ENCODE results near the gene PRIM2. TPM values are rescaled to one million over a fixed set of nuclear protein-coding genes. Genes with fewer than 3 reads are reported as not detected.
A peak's percentile ranks its signal among the peaks of the same experiment; 100 is the strongest.
"Not testable (repeated sequence)": the region's sequence is repeated elsewhere in the genome, so short reads cannot be mapped to it uniquely, and the experiment has no call there.

Gene PRIM2
- total and polyA plus RNA-seq, 2 of the 4 experiments (the other 2 are of a cell fraction): 11.8 to 37.5 TPM

- H3K56ac ChIP-seq (ENCODE audit: extremely low read depth, insufficient read depth, low read length); H2AK9ac ChIP-seq (replicated peaks; ENCODE audit: low read depth, low read length, poor library complexity); H4K91ac ChIP-seq (ENCODE audit: insufficient read depth, low read depth, low read length); H2BK120ac ChIP-seq (ENCODE audit: low read depth, low read length); H3K14ac ChIP-seq (replicated peaks; ENCODE audit: low read depth, low read length); H4K5ac ChIP-seq (ENCODE audit: low read depth, low read length); H3K27me3 ChIP-seq (ENCODE audit: control insufficient read depth, insufficient read depth, low read length); H2BK15ac ChIP-seq (ENCODE audit: low read depth, low read length); H3K9me1 ChIP-seq (ENCODE audit: insufficient read depth, low read length); H2AFZ ChIP-seq (replicated peaks; ENCODE audit: low read length, poor library complexity); H3K9ac ChIP-seq (ENCODE audit: low read depth, low read length); H3K79me1 ChIP-seq (ENCODE audit: low read depth in 1 of 2, low read length in 2 of 2); H3K4me3 ChIP-seq (ENCODE audit: insufficient read depth, low read depth, low read length); H4K20me1 ChIP-seq (ENCODE audit: insufficient read depth, low read length); H4K8ac ChIP-seq (ENCODE audit: low read depth in 2 of 2, low read length in 2 of 2); BruUV-seq (replicated peaks); H3K4me1 ChIP-seq (ENCODE audit: control insufficient read depth, insufficient read depth, low read length); H2AK5ac ChIP-seq (ENCODE audit: low read depth, low read length); H2BK20ac ChIP-seq (ENCODE audit: low read depth, low read length); H3K27ac ChIP-seq (ENCODE audit: insufficient read depth, low read length); H3K9me3 ChIP-seq (ENCODE audit: control insufficient read depth, insufficient read depth, low read length); H3K18ac ChIP-seq (ENCODE audit: low read depth, low read length); H3K36me3 ChIP-seq (ENCODE audit: control insufficient read depth, insufficient read depth, low read length); H3K23ac ChIP-seq (ENCODE audit: low read depth, low read length); H3K4ac ChIP-seq (ENCODE audit: low read depth, low read length); ATAC-seq (ENCODE audit: low read depth); H2BK5ac ChIP-seq (ENCODE audit: low read depth, low read length, poor library complexity, severe bottlenecking); POLR2A ChIA-PET (ENCODE audit: unreplicated experiment); DNase-seq; CTCF ChIA-PET; dilution Hi-C loops (cut with HindIII; ENCODE audit: low sequenced_read_pairs, unreplicated experiment); intact Hi-C loops (cut with micrococcal nuclease); in situ Hi-C loops (cut with MboI; ENCODE audit: low sequenced_read_pairs); H3K4me2 ChIP-seq (ENCODE audit: low read depth, low read length): not testable (repeated sequence)
- TF ChIP-seq NFE2L2 (IDR thresholded peaks at IDR 0.05; ENCODE audit: low read depth, low read length): 0 out of 2 replicates have a peak, but pooled peaks have one; percentile 12
- WGBS, 2 experiments (ENCODE audit: extremely low coverage in 2 of 2, insufficient read length in 1 of 2): 93% methylated on average over 2 of the region's 2 CpGs; no CpG with 5 or more reads in 1 of the 2 experiments
These were observed 342.4 kb downstream of the PRIM2 start for GRCh38 chr6:57659794-57660193.

- no CpG with 5 or more reads among the region's 1 CpG for WGBS, 2 experiments (ENCODE audit: extremely low coverage in 2 of 2, insufficient read length in 1 of 2)
- H3K9ac ChIP-seq (ENCODE audit: low read depth, low read length); H3K4me2 ChIP-seq (ENCODE audit: low read depth, low read length); intact Hi-C loops (cut with micrococcal nuclease); H4K5ac ChIP-seq (ENCODE audit: low read depth, low read length); H2BK5ac ChIP-seq (ENCODE audit: low read depth, low read length, poor library complexity, severe bottlenecking); H3K23ac ChIP-seq (ENCODE audit: low read depth, low read length); H3K14ac ChIP-seq (replicated peaks; ENCODE audit: low read depth, low read length); POLR2A ChIA-PET (ENCODE audit: unreplicated experiment); H2BK20ac ChIP-seq (ENCODE audit: low read depth, low read length); CTCF ChIA-PET; H3K4ac ChIP-seq (ENCODE audit: low read depth, low read length); H3K56ac ChIP-seq (ENCODE audit: extremely low read depth, insufficient read depth, low read length); H3K9me1 ChIP-seq (ENCODE audit: insufficient read depth, low read length); H2AFZ ChIP-seq (replicated peaks; ENCODE audit: low read length, poor library complexity); H3K9me3 ChIP-seq (ENCODE audit: control insufficient read depth, insufficient read depth, low read length); H4K91ac ChIP-seq (ENCODE audit: insufficient read depth, low read depth, low read length); H4K20me1 ChIP-seq (ENCODE audit: insufficient read depth, low read length); BruUV-seq (replicated peaks); H3K18ac ChIP-seq (ENCODE audit: low read depth, low read length); dilution Hi-C loops (cut with HindIII; ENCODE audit: low sequenced_read_pairs, unreplicated experiment); in situ Hi-C loops (cut with MboI; ENCODE audit: low sequenced_read_pairs); H2BK120ac ChIP-seq (ENCODE audit: low read depth, low read length); H2BK15ac ChIP-seq (ENCODE audit: low read depth, low read length); ATAC-seq (ENCODE audit: low read depth); H3K4me3 ChIP-seq (ENCODE audit: insufficient read depth, low read depth, low read length); H3K27ac ChIP-seq (ENCODE audit: insufficient read depth, low read length); H4K8ac ChIP-seq (ENCODE audit: low read depth in 2 of 2, low read length in 2 of 2); H2AK5ac ChIP-seq (ENCODE audit: low read depth, low read length); H3K4me1 ChIP-seq (ENCODE audit: control insufficient read depth, insufficient read depth, low read length); H3K36me3 ChIP-seq (ENCODE audit: control insufficient read depth, insufficient read depth, low read length); H3K79me1 ChIP-seq (ENCODE audit: low read depth in 1 of 2, low read length in 2 of 2); DNase-seq; H2AK9ac ChIP-seq (replicated peaks; ENCODE audit: low read depth, low read length, poor library complexity); H3K27me3 ChIP-seq (ENCODE audit: control insufficient read depth, insufficient read depth, low read length): not testable (repeated sequence)
These were observed 343.5 kb downstream of the PRIM2 start for GRCh38 chr6:57660940-57661339.

Data from IMR-90 (cell line).